CD4-positive, alpha-beta T cell treated with Interleukin-15 for 1 hour (primary cell): ENCODE results near the gene KIFAP3.
"Not testable (repeated sequence)": the region's sequence is repeated elsewhere in the genome, so short reads cannot be mapped to it uniquely, and the experiment has no call there.

Experiments used
- DNase-seq: peaks from one replicate; pipeline ENCODE4 v3.0.0-alpha.2; 2020

Gene KIFAP3

DNA sequence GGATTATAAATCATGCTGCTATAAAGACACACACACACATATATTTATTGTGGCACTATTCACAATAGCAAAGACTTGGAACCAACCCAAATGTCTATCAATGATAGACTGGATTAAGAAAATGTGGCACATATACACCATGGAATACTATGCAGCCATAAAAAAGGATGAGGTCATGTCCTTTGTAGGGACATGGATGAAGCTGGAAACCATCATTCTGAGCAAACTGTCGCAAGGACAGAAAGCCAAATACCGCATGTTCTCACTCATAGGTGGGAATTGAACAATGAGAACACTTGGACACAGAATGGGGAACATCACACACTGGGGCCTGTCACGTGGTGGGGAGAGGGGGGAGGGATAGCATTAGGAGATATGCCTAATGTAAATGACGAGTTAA, 12.8 kb downstream of the KIFAP3 start:
- not testable (repeated sequence) for DNase-seq

DNA sequence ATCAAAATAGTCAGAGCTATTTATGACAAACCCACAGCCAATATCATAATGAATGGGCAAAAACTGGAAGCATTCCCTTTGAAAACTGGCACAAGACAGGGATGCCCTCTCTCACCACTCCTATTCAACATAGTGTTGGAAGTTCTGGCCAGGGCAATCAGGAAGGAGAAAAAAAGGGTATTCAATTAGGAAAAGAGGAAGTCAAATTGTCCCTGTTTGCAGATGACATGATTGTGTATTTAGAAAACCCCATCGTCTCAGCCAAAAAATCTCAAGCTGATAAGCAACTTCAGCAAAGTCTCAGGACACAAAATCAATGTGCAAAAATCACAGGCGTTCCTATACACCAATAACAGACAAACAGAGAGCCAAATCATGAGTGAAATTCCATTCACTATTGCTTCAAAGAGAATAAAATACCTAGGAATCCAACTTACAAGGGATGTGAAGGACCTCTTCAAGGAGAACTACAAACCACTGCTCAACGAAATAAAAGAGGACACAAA, 14.4 kb downstream of the KIFAP3 start:
- not testable (repeated sequence) for DNase-seq

DNA sequence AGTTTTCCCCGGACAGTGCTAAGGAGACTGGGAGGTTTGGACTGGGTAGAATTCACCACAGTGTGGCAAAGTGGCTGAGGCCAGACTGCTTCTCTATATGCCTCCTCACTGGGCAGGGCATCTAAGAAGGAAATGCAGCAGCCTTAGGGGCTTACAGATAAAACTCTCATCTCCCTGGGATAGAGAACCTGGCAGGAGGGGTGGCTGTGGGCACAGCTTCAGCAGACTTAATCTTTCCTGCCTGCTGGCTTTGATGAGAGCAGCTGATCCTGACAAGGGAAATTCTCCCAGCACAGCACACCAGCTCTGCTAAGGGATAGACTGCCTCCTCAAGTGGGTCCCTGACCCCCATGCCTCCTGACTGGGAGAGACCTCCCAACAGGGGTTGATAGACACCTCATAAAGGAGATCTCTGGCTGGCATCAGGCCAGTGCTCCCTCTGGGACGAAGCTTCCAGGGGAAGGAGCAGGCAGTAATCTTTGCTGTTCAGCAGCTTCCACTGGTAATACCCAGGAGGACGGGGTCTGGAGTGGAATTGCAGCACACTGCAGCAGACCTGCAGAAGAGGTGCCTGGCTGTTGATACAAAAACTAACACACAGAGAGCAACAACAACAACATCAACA, 25.2 kb downstream of the KIFAP3 start:
- DNase-seq = no peak

DNA sequence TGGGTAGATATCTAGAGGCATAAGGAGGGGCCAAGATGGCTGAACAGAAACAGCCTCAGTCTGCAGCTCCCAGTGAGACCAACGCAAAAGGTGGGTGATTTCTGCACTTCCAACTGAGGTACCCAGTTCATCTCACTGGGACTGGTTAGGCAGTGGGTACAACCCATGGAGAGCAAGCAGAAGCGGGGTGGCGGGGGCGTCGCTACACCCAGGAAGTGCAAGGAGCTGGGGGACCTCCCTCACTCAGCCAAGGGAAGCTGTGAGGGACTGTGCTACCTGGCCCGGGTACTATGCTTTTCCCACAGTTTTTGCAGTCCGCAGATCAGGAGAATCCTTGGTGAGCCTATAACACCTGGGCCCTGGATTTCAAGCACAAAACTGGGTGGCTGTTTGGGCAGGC, 26.0 kb downstream of the KIFAP3 start:
- no peak for DNase-seq

DNA sequence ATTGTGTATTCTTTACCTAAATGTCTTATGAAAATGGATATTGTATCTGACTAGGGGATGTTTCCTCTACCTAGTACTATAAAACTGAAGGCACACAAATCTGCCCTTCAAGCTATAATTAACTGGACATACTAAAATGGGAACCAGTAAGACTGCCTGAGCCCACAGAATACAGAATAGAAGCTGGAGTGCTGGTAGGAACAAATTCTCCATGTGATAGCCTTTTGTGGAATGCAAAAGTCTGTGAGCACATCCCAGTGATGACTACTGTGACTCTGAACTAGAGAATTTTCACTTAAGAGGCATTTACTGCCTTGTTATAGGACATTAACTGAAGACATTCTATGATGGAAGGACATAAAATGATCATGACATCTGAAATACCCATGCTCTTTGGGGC, 30.3 kb downstream of the KIFAP3 start:
- no peak for DNase-seq

DNA sequence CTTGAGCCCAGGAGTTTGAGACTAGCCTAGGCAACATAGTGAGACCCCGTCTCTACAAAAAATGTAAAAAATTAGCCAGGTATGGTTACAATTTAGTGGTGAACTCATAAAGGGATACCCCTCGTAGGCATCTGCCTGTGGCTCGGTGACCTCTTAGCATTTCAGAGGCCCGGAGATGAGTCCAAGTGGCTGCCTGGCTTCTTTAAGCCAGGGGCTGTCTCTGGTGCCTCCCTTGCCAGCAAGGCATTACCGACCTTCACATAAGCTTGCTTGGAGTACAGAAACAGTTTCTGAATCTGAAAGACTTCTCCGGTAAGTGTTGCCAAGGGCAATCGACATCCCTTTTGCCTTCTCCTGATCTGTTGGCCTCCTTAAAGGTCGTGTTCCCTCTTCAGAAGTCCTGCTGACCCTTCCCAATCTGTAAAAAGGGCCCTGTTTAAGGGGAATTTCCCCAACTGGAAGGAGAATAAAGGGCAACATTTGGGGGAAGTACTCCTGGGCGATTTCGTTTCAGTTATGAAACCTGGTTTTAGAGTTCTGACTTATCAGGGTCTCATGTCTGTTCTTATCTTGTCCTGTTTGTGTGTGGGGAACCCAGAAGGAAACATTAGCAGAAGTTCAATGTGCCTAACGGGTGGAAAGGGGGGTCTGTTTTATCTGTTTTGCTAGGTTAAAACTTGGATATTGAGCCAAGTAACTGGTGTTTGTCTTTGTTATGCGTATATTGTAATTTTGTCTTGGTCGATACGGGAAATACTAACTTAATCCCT, 32.9 kb downstream of the KIFAP3 start:
- no peak for DNase-seq

DNA sequence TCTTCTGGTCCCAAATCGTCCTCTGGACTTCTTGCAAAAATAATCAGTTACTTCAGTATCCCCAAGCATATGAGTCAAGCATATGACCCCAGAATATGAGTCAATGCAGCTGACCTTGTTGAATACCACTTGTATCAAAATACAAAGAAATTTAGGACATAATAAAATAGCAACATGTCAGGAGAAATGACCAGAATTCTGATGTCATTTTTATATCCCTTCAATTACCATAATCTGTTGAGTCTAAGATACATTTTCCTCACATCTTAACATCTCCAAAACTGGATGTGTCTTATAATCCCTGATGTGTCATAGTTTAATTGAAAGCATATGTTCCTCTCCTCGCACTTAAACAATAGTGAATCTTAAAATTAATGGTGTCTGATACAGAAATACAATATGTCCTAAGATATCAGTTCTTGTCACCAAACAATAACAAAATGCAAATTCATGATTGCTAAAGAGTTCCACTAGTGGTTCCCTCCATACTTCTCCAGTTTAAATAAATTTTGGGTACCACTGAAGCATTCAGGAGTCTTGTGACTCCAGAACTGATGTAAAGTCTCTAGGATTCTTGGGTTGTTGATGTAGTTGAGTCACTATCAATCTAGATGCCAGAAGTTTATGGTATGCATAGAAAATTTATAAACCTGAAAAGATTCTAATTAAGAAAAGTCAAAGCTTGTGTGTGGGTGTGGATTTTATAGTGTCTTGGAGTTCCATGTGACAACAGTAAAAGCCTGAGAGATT, 41.8 kb downstream of the KIFAP3 start:
- no peak for DNase-seq

DNA sequence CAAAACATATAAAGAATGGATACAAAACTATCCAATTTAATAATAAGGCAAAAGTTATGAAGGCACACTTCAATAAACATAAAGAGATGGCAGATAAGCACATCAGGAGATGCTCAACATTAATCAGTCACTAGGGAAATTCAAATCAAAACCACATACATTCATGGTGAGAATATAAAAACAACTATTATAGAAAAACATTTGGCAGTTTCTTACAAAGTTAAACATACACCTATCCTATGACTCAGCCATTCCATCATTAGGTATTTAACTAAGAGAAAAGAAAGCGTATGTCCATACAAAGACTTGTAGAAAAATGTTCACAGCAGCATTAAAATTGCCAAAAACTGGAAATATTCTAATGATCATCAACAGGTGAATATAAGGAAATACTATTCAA, 44.3 kb downstream of the KIFAP3 start:
- no peak for DNase-seq

DNA sequence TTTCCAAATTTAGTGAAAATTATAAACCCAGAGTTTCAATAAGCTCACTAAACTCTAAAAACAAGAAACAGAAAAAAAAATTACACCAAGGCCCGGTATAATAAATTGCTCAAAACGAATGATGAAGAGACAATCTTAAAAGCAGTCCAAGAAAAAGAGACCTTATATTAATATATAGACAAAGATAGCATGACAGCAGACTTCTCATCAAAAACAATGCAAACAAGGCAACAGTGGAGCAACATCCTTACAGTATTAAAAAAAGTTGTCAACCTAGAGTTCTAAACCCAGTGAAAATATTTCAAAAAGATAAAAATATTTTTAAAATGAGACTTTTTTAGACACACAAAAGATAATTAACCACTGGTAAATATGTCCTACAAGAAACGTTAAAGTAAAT, 46.7 kb downstream of the KIFAP3 start:
- DNase-seq = no peak

DNA sequence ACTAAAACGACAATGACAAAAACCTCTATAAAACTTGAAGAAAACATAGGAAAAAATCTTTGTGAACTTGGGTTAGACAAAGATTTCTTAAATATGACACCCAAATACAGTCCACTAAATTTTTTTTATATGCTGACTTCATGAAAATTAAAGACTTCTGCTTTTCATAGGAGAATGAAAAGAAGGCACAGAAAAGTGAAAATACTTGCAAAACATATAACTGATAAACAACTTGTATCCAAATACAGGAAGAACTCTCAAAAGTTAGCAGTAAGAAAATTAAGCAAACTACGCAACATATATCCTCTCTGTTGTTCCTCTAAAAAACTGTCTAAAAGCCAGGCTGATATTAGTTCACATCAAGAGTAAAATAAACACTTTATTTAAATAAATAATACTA, 53.6 kb downstream of the KIFAP3 start:
- DNase-seq = no peak

DNA sequence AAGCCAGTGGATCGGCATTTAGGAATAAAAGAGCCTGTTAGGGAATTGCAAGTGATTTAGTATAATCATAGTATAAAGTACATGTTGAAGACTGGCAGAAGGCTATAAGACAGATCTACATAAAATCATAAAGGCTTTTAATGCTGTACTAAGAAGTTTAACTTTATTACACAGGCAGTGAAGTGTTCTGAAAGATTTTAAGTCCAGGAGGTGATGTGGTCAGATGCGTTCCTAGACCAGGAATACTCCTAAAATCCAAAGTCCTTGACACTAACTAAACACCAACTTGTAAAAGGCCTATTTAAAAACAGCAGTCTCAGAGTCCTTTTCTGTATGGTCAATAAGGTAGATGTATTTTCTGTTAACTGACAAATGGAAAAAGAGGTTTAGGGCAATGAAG, 57.0 kb downstream of the KIFAP3 start:
- DNase-seq = no peak

DNA sequence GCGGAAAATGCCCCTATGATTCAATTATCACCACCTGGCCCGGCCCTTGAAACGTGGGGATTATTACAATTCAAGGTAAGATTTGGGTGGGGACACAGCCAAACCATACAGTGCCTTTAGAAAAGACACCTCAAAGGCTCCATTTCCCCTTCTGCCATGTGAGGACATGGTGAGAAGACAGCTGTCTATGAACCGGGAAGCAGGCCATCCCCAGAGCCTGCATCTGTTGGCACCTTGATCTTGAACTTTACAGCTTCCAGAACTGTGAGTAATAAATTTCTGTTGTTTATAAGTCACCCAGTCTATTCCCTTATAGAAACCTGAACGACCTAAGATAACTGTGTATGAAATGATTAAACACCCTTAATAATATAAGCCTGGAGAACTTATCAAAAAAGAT, 61.6 kb downstream of the KIFAP3 start:
- DNase-seq = no peak

DNA sequence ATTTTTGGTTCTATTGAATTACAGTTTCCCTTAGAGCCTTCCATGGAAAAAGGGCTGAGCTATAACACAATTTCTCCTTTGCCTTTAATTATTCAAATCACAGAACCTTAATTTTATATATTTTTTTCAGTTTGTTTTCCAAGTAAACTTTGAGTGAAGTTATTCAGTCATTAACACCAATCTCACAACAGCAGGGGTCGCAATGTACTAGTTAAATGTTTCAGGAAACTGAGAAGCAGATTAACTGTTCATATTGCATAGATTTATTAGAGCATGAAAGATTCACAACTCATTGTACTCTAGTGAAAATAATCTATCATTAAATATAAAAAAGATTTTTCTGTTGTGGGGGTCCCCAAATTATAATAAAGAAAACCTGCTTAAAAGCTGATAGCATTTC, 64.1 kb downstream of the KIFAP3 start:
- peak; percentile 16 for DNase-seq

DNA sequence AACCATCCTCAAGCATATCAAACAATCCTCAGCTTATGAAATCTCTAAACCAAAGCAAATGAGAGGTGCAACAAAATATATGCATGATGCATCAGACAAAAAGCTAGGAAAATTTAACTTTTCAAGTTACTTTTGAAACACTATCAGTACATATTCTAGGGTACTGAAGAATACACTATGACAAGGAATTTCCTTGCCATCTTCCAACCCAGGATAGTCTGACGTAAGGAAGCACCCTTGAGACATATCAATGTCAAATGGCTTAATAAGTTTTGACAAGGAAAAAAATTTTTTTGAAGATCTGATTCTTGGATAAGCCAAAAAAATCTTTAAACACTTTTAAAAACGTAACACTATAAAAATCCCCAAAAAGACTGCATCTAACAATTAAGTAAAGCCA, 64.9 kb downstream of the KIFAP3 start:
- no peak for DNase-seq

DNA sequence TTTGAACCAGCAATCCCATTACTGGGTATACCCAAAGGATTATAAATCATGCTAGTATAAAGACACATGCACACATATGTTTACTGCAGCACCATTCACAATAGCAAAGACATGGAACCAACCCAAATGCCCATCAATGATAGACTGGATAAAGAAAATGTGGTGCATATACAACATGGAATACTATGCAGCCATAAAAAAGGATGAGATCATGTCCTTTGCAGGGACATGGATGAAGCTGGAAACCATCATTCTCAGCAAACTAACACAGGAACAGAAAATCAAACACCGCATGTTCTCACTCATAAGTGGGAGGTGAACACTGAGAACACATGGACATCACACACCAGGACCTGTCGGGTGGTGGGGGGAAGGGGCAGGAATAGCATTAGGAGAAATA, 65.8 kb downstream of the KIFAP3 start:
- not testable (repeated sequence) for DNase-seq

DNA sequence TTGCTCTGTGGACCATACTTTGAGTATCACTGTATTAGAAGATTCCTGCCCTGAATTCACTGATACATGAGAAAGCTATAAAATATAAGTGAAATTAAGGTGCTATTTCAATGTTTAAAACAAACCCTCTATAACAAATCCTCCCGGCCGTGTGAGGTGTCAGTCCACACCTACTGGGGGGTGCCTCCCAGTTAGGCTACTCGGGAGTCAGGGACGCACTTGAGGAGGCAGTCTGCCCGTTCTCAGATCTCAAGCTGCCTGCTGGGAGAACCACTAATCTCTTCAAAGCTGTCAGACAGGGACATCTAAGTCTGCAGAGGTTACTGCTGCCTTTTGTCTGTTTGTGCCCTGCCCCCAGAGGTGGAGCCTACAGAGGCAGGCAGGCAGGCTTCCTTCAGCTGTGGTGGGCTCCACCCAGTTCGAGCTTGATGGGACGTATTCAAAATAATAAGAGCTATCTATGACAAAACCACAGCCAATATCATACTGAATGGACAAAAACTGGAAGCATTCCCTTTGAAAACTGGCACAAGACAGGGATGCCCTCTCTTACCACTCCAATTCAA, 71.1 kb downstream of the KIFAP3 start:
- not testable (repeated sequence) for DNase-seq

DNA sequence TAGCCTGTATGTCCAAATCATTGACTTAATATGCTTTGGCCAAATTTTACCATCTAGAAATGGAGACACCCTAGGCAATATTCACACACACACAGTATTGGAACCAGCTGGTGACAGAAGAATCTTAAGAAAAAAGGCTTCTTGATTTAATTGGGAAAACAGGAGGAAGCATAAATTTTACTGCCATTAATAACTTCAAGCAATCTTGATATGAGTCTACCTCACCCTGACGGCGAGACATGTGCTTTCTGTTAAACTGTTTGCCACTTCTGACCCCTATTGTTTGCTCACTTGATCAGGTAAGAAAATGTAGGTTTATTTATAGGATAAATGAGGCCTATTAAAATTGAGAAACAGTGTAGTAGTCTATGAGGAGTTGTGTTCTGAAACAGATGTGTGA, 73.2 kb downstream of the KIFAP3 start:
- DNase-seq = no peak

DNA sequence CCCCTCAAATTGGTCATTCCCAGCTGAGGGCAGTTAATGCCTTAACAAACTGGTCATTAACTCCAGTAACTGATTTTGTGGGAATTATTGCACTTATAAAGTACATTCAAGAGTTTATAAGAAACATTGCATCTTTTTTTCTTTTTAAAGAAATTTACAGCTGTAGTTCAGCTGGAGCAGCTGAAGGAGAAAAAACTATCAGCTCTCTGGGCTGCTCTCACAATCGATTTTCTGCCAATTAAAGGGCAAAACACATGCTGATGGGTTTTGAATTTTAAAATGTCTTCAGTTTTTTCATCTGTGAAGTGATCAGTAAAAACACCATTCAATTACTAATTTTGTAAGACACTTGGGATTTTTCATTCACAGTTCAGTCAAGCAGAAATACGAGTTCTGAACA, 74.7 kb downstream of the KIFAP3 start:
- no peak for DNase-seq

DNA sequence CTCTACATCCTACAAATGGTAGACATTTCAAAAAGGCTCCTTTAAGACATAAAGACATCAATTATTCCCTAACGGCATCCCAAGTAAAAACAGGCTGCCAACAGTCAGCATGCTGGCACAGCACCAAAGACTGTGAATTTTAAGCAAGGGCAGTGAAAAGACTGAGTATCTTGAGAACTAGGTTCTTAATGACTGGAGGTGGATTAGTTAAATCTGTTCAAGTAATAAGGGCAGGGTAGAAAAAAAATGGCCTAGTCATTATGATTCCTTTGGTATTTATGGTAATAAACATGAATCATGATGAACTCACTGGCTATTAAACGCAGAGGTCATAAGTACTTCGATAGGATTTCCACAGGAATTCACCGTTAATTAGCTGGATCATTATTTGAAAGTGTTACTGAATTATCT, 75.2 kb downstream of the KIFAP3 start:
- no peak for DNase-seq

DNA sequence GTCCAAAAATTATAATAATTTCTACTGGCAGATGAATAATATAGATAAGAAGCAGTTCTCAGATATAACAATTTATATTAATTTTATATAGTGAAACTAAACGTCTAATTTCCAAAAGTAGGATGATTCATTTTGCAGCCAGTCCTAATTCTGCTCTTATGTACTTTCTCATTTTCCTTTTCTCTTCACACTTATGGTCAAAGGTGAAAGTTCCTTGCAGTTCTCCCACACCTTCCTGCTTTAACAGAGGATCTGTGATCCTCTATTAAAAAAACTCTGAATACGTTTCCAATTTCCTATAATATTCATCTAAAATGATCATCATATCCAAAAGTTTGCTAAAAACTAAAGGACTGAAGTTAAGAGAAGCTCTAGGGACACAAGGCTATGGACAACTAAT, 78.5 kb downstream of the KIFAP3 start:
- DNase-seq = no peak

DNA sequence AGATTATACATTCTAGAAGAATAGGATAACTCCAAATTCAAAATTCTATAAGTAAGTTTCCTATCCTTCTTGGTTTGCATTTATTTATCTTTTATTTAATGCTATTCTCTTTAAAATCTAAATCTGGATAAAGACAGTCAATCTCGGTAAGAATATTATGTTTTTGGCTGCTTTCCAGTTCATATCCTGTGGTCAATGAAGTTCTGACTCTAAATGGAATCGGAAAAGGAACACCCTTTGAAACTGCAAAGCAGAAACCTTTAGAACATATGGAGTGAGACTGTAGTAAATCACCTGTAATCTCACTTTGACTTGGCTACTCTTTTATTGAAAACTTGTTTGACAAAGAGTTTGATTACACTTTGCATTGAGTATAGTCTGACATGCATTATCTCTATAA, 85.2 kb downstream of the KIFAP3 start:
- DNase-seq = no peak

DNA sequence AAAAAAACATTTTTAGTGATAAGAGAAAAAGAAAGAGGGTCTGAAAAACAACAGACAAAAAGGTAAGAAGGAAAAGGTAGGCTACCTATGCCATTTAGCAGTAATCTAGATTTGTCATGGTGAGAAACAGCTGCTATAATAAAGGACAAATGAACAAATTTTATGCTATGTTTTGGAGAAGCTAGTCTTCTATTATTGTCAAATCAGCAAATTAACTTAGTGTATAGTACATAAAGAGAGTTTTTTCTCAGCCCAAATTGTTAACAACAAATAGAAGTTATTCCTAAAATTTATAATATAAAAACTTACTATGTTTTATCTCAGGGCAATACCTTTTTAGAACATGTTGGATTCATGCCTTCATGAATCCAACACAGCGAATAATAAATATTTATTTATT, 88.7 kb downstream of the KIFAP3 start:
- no peak for DNase-seq

DNA sequence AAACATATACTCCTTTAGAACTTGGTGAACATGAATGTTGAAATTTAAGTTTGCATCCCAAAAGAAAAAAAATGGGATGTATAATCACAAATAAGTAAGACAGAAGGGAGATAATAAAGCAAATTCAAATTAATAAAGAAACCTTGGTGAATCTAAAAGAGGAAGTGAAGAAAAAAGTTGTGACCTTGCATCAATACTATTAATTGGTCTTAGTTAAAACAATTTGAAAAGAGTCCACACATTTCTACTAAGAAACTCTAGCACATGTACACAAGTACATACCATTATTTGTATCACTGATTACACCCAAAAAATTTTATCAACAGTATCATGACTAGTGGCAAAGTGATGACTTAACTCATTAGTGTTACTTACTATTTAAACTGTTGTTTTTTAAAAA, 100.4 kb downstream of the KIFAP3 start:
- DNase-seq = no peak

DNA sequence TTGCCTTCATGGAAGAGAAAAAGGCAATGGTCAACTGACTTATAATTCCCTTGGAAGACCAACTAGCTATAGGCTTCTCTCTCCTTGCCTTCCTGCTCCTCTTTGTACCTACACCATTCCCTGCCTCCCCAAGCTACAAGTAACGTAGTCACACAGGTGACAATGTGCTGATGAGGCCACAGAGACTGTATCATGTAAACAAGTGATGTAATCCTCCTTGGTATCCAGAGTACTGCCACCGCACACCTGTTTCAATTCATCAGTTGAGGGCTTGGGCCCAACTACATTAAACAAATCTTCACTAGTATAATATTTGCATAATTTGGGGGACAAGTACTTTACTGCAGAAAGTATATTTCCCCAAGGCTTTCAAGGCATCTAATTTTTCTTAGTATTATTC, 104.4 kb downstream of the KIFAP3 start:
- no peak for DNase-seq
